Endothelial cell of umbilical vein (primary cell): ENCODE results near the gene INKA2.

Source experiments
- CTCF ChIP-seq, 2 donors: IDR thresholded peaks; 1 replicate in 1 of 2; 2 replicates in 1 of 2; pipeline ENCODE4 v1.5.1; 2011; ENCODE audit warnings: low read length in 2 of 2, mild to moderate bottlenecking in 2 of 2, moderate library complexity in 2 of 2, control low read depth in 1 of 2, inconsistent platforms in 1 of 2, low read depth in 1 of 2; ENCODE audit not compliant: insufficient read depth in 1 of 2; ENCODE audit errors: extremely low read depth in 1 of 2
- GATA2 ChIP-seq: IDR thresholded peaks from 2 replicates; pipeline ENCODE4 v1.7.0; 2011; ENCODE audit warnings: low read depth, mild to moderate bottlenecking, moderate library complexity, mixed read lengths, low read length; ENCODE audit not compliant: insufficient read length, insufficient read depth
- JUN ChIP-seq: IDR thresholded peaks from 2 replicates; pipeline ENCODE4 v1.6.1; 2011; ENCODE audit warnings: borderline replicate concordance, low read depth; ENCODE audit not compliant: insufficient read length, insufficient read depth
- MYC ChIP-seq: IDR thresholded peaks from one replicate; pipeline ENCODE4 v1.6.1; 2011; ENCODE audit warnings: mild to moderate bottlenecking, low read depth, low read length
- POLR2A ChIP-seq: IDR thresholded peaks from 2 replicates; pipeline ENCODE4 v1.6.1; 2012; ENCODE audit warnings: low read depth, mild to moderate bottlenecking, control low read depth, low read length
- POLR2AphosphoS5 ChIP-seq: IDR thresholded peaks from 2 replicates; pipeline ENCODE4 v1.6.1; 2012; ENCODE audit warnings: low read depth, mild to moderate bottlenecking, control low read depth, low read length, moderate library complexity; ENCODE audit not compliant: insufficient read depth

- no peak for TF ChIP-seq CTCF (IDR thresholded peaks at IDR 0.05; ENCODE audit: extremely low read depth in 1 of 2, insufficient read depth in 1 of 2, low read depth in 1 of 2, low read length in 2 of 2)
- no peak for TF ChIP-seq GATA2
- no peak for TF ChIP-seq MYC
- no peak for TF ChIP-seq JUN
- TF ChIP-seq POLR2AphosphoS5, result no peak
- no peak for TF ChIP-seq POLR2A
These were observed 36.8 kb upstream of the INKA2 start for GRCh38 chr1:111775966-111776365.
